Subcutaneous preadipocyte (primary cell): ENCODE results near the gene NDUFB7. TPM values are rescaled to one million over a fixed set of nuclear protein-coding genes. Genes with fewer than 3 reads are reported as not detected.

Experiments used
- small RNA-seq: library from RNA; depleted of rRNA; stranded (forward); fragments of <200 nt; gene quantifications from one replicate; pipeline ENCODE3, GENCODE V24; 2012
- total RNA-seq: library from RNA; depleted of rRNA; stranded (reverse); fragments of >200 nt; gene quantifications from 2 replicates; pipeline ENCODE4 v1.2.3, GENCODE V29; 2012

Gene NDUFB7
- 200 and 337 TPM in 2 replicates for total RNA-seq

DNA sequence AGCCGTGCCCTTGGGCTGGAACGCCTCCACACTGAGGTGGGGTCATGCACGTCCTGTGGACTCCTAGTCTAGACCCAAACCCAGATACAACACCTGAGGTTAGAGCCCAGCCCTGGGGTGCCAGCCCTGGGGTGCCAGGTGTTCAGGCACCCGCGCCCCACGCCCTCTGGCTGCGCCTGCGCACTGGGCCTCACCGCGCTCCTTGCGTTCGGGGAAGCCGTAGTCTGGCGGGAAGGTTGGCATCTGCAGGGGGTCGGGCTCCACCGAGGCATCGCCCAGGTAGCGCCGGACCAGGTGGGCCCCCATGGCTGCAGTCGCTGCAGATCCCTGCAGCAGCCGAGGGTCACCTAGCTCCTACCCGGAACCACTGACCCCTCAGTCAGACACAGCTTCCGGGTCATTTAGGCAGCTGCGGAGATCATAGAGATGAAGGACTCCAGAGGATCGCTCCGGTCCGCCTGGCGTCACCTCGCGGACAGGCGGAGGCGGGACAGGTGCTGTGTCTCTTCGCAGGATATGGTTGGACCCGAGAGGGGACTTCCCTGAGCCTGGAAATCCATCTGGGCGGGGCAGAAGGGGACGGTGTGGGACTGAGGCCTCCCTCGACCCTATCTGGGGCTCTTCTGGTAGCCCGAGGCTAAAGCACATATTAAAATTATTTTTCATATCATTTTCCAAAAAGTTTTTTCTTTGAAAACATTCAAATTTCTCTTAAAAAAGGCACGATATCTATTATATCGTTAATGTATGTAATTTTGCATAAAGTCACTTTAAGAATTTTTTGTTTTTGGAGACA is at the start of gene NDUFB7:
Gene NDUFB7 (minus strand): TSS at position 372 of the 796 bp plus-strand sequence. CDS start 66 bp downstream, at position 306.

GRCh38 chr19:14582894-14583340 is 11.1 kb upstream of the NDUFB7 start, which contains the start of gene CLEC17A:
TSS of gene CLEC17A (plus strand) at chr19:14583084. CDS start at chr19:14583161, 77 bp downstream.

DNA sequence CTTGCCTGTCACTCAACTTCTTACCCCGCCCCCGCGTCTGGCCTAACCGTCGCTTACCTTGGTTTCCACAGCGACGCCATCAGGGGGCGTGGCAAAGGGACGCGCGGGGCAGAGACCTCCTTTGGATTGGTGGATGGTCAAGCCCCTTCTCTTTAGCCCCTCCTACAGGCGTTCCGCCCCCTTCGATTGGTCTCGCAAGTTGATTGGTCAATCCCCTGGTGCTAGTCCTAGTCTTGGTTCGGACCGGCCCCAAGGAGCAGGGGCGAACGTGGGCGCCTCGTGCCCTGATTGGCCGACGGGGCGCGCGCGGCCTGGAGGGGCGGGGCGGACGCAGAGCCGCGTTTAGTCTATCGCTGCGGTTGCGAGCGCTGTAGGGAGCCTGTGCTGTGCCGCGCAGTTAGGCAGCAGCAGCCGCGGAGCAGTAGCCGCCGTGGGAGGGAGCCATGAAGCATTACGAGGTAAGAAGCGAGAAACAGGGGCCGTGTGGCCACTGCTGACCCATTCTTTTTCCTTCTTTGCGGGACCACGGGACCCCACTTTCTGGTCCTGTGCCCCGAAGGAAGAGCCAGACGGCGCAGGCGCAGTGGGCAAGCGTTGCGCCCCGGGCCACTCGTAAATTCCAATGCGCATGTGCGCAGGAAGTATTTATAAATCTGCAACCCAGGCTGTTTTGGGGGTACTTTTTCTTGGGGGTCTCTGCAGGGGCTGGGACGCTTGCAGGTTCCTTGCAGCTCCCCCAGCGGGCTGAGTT is 42.4 kb downstream of the NDUFB7 start, which contains the start of gene TECR:
Gene TECR (plus strand): TSS at position 341 of the 751 bp plus-strand sequence. CDS start 103 bp downstream, at position 444.

GRCh38 chr19:14517840-14518505 is 53.9 kb downstream of the NDUFB7 start, which contains the start of gene DNAJB1:
TSS of gene DNAJB1 (minus strand) at chr19:14518397. CDS start at chr19:14518349, 48 bp downstream.

Small RNA genes within 50 kb of the gene (small RNA-seq; reads per million reads assigned to genes)
- gene RN7SL842P, result not detected

Other genes with a start within 250 kb of the NDUFB7 start
- gene ADGRE5, start 190.6 kb downstream of the NDUFB7 start, total RNA-seq, result 34.9 and 60.0 TPM in 2 replicates
- 73.9 and 99.9 TPM in 2 replicates for gene DDX39A, start 152.7 kb downstream of the NDUFB7 start, total RNA-seq
- gene PKN1, start 138.8 kb downstream of the NDUFB7 start, total RNA-seq, result 126 and 147 TPM in 2 replicates
- gene PTGER1, start 96.7 kb downstream of the NDUFB7 start, total RNA-seq, result 1.8 and 12.5 TPM in 2 replicates
- gene GIPC1, start 75.9 kb downstream of the NDUFB7 start, total RNA-seq, result 82.7 and 112 TPM in 2 replicates
- gene DNAJB1, start 53.7 kb downstream of the NDUFB7 start, total RNA-seq, result 58.4 and 66.5 TPM in 2 replicates
- 39.1 and 40.1 TPM in 2 replicates for gene TECR, start 42.5 kb downstream of the NDUFB7 start, total RNA-seq
- gene CLEC17A, start 11.0 kb upstream of the NDUFB7 start, total RNA-seq, result under 0.01 TPM in 1 of 2 replicates, not detected in the other
- gene ADGRE3, start 102.8 kb upstream of the NDUFB7 start, total RNA-seq, result under 0.01 TPM in 1 of 2 replicates, not detected in the other
- gene ZNF333, start 118.0 kb upstream of the NDUFB7 start, total RNA-seq, result 15.8 and 20.7 TPM in 2 replicates
- gene ADGRE2, start 206.5 kb upstream of the NDUFB7 start, total RNA-seq, result 1.1 and 3.7 TPM in 2 replicates